Activated CD4-positive, alpha-beta T cell treated with anti-CD3 and anti-CD28 coated beads, Interleukin-2, amount 50 U/mL, for 16 hours (primary cell): ENCODE results near the gene AREL1.
"Not testable (repeated sequence)": the region's sequence is repeated elsewhere in the genome, so short reads cannot be mapped to it uniquely, and the experiment has no call there.

ENCODE experiments used
- DNase-seq: peaks from one replicate; pipeline ENCODE4 v3.0.0-alpha.2; 2020

AREL1 gene, protein sequence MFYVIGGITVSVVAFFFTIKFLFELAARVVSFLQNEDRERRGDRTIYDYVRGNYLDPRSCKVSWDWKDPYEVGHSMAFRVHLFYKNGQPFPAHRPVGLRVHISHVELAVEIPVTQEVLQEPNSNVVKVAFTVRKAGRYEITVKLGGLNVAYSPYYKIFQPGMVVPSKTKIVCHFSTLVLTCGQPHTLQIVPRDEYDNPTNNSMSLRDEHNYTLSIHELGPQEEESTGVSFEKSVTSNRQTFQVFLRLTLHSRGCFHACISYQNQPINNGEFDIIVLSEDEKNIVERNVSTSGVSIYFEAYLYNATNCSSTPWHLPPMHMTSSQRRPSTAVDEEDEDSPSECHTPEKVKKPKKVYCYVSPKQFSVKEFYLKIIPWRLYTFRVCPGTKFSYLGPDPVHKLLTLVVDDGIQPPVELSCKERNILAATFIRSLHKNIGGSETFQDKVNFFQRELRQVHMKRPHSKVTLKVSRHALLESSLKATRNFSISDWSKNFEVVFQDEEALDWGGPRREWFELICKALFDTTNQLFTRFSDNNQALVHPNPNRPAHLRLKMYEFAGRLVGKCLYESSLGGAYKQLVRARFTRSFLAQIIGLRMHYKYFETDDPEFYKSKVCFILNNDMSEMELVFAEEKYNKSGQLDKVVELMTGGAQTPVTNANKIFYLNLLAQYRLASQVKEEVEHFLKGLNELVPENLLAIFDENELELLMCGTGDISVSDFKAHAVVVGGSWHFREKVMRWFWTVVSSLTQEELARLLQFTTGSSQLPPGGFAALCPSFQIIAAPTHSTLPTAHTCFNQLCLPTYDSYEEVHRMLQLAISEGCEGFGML

DNA sequence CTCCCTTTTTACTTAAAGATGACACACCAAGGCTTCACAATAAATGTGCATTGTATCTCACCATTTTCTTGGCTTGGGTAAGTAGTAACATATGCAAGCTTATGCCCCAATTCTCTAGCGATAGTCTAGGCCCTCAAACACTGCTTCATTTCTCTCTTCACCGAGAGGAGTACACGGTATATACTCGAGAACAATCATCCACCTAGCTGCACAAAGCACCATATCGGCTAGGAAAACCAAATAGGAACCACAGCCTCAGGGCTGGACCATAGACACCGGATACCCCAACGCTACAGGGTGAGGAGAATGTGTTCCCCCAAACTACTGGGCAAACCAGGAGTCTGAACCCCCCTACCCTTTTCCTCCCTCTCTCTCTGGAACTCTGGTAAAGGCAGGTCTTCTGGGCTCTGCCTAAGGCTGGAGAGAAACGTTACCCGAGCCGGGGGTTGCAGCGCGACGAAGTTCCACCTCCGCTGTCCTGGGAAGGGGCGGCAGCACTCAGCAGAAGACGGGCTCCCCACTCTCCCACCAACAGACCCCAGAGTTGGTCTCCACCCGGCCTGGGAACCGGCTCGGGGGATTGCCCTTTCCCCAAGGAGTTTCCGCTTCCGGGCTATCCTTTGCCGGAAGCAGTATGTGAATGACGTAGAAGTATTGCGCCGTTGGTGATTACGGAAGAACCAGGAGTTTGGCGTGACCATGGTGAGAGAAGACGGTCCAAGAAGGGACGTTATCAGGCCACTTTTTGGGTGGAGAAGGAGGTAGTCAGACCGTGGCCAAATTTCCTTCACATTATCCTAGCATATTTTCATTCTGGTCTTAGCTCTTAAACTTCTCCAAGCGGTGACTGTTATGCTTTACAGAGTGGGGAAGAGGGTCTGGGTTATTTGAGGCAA, at the start of gene AREL1, which contains the start of gene FCF1:
Gene AREL1 (minus strand): TSS at position 582 of the 896 bp plus-strand sequence. CDS start 27,465 bp downstream, outside the sequence.
Gene FCF1 (plus strand): TSS at position 646 of the 896 bp plus-strand sequence. CDS start 54 bp downstream, at position 700.
- DNase-seq: peak; percentile 92

DNA sequence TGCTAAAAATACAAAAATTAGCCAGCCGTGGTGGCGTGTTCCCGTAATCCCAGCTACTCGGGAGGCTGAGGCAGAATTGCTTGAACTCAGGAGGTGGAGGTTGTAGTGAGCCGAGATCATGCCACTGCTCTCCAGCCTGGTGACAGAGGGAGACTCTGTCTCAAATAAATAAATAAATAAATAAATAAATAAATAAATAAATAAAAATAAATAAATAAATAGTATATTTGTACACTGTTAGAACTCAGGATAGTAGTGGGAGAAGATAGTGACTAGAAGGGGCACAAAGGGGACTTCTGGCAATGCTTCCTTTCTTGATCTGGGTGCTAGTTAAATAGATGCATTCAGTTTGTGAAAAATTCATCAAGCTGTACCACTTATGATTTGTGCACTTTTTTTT, 45.6 kb upstream of the AREL1 start:
- DNase-seq: not testable (repeated sequence)

- no peak for DNase-seq
Measured at GRCh38 chr14:74756326-74756725, 43.4 kb upstream of the AREL1 start.

DNA sequence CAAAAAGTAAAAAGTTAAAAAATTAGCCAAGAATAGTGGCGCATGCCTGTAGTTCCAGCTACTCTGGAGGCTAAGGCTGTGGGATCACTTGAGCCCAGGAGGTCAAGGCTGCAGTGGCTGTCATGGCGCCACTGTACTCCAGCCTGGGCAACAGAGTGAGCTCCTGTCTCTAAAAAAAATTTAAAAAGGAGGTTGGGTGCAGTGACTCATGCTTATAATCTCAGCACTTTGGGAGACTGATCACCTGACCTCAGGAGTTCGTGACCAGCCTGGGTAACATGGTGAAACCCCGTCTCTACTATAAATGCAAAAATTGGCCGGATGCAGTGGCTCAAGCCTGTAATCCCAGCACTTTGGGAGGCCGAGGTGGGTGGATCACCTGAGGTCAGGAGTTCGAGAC, 42.0 kb upstream of the AREL1 start:
- no peak for DNase-seq

DNA sequence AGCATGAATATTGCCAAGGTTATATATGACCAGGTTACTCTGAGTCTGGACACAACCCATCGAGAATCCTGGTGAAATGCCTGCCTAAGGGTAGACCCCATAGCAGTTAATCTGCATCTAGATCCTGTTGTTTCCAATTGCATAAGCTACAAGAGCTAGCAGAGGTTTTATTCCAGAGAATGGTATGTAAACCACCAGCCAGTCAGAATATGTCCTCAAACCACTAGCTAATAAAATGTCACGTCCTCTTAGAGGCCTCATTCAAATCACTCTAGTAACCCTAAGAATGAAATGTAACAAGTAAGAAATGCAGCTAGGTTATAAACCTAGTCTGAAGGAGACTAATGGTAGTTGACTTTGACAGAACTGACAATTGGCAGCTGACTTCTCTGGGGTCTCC, 41.3 kb upstream of the AREL1 start:
- DNase-seq: no peak

GRCh38 chr14:74747237-74747636, 34.4 kb upstream of the AREL1 start:
- no peak for DNase-seq

- no peak for DNase-seq
Measured at GRCh38 chr14:74739293-74740030, 26.6 kb upstream of the AREL1 start.

GRCh38 chr14:74737753-74738325, 25.0 kb upstream of the AREL1 start:
- DNase-seq: no peak

DNA sequence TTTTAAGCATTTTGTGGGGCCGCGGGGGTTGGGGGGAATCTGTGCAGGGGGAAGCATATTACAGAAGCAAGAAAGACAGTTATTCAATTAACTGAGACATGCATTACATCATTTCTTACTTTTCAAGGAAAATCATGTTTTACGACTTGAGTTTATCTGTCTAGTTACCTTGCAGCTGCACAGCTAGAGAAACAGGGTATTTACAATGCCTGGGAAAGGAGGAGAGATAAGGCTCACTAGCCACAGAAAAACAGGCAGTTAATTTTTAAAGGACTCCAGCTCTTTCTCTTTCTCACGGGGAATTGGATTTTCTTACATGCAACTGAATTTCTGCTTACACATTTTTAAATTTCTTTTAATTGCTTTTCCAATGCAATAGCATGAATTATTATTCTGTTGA, 22.2 kb upstream of the AREL1 start:
- no peak for DNase-seq

- no peak for DNase-seq
Measured at GRCh38 chr14:74733221-74733620, 20.3 kb upstream of the AREL1 start.

DNA sequence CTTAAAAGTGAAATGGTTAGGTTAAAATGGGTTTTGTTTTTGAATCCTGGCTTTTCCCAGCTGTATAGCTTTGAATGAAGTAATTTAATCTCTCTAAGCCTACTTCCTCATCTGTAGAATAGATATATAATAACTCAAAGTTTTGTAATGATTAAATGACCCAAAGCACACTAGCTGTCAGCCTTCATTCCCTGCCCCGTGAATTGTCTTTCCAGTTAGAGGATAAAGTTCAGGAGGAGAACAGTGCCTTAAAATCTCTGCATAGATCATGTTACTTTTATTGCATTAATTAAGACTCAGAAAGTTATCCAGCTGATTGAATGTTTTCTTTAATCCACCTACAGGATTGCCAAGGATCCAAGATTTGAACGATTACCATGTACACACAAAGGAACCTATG, 19.5 kb upstream of the AREL1 start:
- no peak for DNase-seq

DNA sequence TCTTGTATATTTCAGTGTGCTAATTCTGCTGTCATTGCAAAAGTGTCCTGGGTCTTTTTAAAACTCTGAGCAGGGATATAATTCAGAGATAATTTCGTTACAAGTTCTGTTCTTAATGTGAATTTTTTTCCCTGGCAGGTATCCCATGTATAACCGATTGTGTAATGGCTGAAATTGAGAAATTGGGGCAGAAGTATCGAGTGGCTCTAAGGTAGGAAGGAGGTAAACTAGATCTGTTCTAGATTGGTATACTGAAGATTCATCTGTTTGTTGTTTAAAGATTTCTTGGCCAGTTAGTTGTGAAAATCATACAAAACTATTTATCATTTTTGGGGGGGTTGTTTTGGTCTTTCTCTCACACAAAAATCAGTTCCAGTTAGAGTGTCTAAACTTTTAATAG, 10.3 kb upstream of the AREL1 start:
- no peak for DNase-seq

- no peak for DNase-seq
Measured at GRCh38 chr14:74720526-74720925, 7.6 kb upstream of the AREL1 start.

DNA sequence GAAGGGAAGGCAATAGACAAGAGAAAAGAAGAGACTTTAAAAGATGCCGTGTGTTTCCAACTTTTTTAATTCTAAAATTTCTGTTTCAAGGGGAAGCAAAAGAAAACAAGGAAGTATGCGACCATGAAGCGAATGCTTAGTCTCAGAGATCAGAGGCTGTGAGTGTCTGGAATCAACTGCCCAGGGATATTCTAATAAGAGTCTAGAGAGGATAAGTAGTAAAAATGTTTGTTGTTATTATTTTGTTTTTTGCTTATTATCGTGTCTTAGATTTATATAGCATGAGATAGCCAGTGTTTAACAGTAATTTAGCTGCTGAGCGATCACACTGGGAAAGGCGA, 485 bp upstream of the AREL1 start:
- DNase-seq: no peak

DNA sequence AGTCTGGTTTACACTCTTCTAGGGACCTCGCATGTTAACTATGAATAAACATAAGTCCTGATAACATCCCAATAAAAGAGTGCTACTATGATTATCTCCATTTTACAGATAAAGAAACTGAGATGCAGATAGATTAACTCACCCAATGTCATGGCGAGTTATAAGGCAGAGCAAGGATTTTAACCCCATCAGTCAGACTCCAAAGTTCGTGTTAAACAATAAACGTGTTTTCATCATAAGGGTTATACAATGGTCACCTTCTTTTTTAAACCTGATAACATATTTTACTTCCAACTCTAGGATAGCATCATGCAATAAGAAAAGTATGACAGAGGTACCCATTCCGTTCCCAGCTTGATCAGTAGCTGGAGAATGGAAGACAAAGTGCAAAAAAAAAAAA, 1.2 kb downstream of the AREL1 start:
- DNase-seq: no peak

DNA sequence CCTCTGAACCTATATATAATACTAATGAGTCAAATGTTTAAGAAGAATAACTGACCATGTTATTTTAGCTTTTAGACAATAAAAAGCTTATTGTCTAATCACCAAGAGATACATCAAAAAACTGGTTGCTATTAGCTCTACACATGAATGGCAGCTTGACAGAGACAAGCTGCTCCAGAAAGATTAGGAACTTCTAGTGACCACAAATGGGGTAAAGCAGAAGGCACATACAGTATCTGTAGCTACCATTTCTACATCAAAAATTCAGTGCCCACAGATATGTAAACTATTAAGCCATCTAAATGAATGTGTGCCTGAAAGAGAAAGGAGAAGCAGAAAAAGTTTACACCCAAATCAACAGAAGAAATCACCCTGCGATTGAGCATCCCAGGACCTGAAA, 2.4 kb downstream of the AREL1 start:
- no peak for DNase-seq

- DNase-seq: no peak
Measured at GRCh38 chr14:74705613-74706500, 7.0 kb downstream of the AREL1 start.

DNA sequence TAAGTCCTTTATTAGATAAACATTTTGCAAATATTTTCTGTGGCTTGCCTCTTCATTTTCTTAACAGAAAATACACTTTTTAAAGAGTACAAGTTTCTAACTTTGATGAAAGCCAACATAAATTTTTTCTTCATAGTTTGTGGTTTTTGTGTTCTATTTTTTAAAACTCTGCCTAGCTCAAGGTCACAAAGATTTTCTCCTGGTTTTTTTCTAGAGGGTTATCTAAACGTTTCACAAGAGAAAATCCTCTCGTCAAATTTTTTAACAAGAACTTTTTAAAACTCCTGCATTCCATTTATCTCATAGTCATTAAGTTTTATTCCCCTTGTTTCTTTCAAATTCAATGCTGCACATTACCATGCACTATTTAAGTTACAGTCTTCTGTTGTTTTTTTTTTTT, 8.2 kb downstream of the AREL1 start:
- DNase-seq: no peak

DNA sequence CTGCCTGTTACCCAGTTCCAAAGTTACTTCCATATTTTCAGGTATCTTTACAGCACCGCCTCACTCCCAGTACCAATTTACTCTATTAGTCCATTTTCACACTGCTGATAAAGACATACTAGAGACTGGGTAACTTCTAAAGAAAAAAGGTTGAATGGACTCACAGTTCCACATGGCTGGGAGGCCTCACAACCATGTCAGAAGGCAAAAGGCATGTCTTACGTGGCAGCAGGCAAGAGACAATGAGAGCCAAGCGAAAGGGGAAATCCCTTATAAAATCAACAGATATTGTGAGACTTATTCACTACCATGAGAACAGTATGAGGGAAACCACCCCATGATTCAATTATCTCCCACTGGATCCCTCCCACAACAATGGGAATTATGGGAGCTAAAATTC, 9.8 kb downstream of the AREL1 start:
- no peak for DNase-seq

DNA sequence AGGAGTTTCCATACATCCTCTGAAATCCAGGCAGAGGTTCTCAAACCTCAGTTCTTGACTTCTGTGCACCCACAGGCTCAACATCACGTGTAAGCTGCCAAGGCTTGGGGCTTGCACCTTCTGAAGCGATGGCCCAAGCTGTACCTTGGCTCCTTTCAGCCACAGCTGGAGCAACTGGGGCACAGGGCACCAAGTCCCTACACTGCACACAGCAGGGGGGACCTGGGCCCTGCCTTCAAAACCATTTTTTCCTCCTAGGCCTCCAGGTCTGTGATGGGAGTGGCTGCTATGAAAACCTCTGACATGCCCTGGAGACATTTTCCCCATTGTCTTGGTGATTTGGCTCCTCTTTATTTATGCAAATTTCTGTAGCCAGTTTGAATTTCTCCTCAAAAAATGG, 10.6 kb downstream of the AREL1 start:
- no peak for DNase-seq

GRCh38 chr14:74698465-74698864, 14.4 kb downstream of the AREL1 start:
- no peak for DNase-seq
